ENCODE data around the gene MYOZ2. TPM values are rescaled to one million over a fixed set of nuclear protein-coding genes. Genes with fewer than 3 reads are reported as not detected.
A peak's percentile ranks its signal among the peaks of the same experiment; 100 is the strongest.

Gene MYOZ2
- total and polyA plus RNA-seq, 2 of the 4 experiments (the other 2 are of a cell fraction), result 0.17 to 0.18 TPM

- peak; percentile 80 for ATAC-seq (ENCODE audit: low read depth)
- DNase-seq, result peak; percentile 62
- peak overlapping the region; percentile 86; the same call in 1 of the 2 replicates for H3K18ac ChIP-seq (ENCODE audit: low read depth, low read length)
- in situ Hi-C loops (cut with MboI; ENCODE audit: low sequenced_read_pairs), result no loop called here
- CTCF ChIA-PET, result no interaction called here
- peaks cover 4% of the 10 kb centered on the region; the same call in 1 of the 2 replicates for H3K4me1 ChIP-seq (ENCODE audit: control insufficient read depth, insufficient read depth, low read length)
- peak overlapping the region; percentile 78 for H2BK120ac ChIP-seq (ENCODE audit: low read depth, low read length)
- H3K9ac ChIP-seq (ENCODE audit: low read depth, low read length), result no peak overlapping the region
- BruUV-seq (replicated peaks), result no TSS peak
- peak overlapping the region; percentile 71 for H3K14ac ChIP-seq (replicated peaks; ENCODE audit: low read depth, low read length)
- peak overlapping the region; percentile 73 for H2BK20ac ChIP-seq (ENCODE audit: low read depth, low read length)
- POLR2A ChIA-PET (ENCODE audit: unreplicated experiment), result no interaction called here
- peak overlapping the region; percentile 68 for H4K91ac ChIP-seq (ENCODE audit: insufficient read depth, low read depth, low read length)
- 71% methylated on average over 1 of the region's 5 CpGs; no CpG with 5 or more reads in 1 of the 2 experiments for WGBS, 2 experiments (ENCODE audit: extremely low coverage in 2 of 2, insufficient read length in 1 of 2)
- TF ChIP-seq MXI1 (IDR thresholded peaks at IDR 0.05; ENCODE audit: borderline replicate concordance, low read depth, low read length) (no peak), POLR2A (IDR thresholded peaks at IDR 0.05; ENCODE audit: low read depth, low read length) (no peak), CEBPB (IDR thresholded peaks at IDR 0.05; ENCODE audit: low read depth, low read length) (no peak), MAZ (IDR thresholded peaks at IDR 0.05; ENCODE audit: borderline replicate concordance, low read depth, low read length) (no peak)
- no peaks in the 10 kb centered on the region for H4K20me1 ChIP-seq (ENCODE audit: insufficient read depth, low read length)
- no peak overlapping the region for H3K56ac ChIP-seq (ENCODE audit: extremely low read depth, insufficient read depth, low read length)
- intact Hi-C loops (cut with micrococcal nuclease), result no loop called here
- no peak overlapping the region; the same call in 1 of the 2 replicates for H3K23ac ChIP-seq (ENCODE audit: low read depth, low read length)
- dilution Hi-C loops (cut with HindIII; ENCODE audit: low sequenced_read_pairs, unreplicated experiment), result no loop called here
- H2BK5ac ChIP-seq (ENCODE audit: low read depth, low read length, poor library complexity, severe bottlenecking), result peak overlapping the region; percentile 66
- H3K9me1 ChIP-seq (ENCODE audit: insufficient read depth, low read length), result no peaks in the 10 kb centered on the region
- peak overlapping the region; percentile 87; the same call in 2 of the 3 replicates for H2BK15ac ChIP-seq (ENCODE audit: low read depth, low read length)
- H4K5ac ChIP-seq (ENCODE audit: low read depth, low read length), result peak overlapping the region; percentile 45; the same call in 1 of the 2 replicates
- no peaks in the 10 kb centered on the region for H3K9me3 ChIP-seq (ENCODE audit: control insufficient read depth, insufficient read depth, low read length)
- peak overlapping the region; percentile 40 for H2AFZ ChIP-seq (replicated peaks; ENCODE audit: low read length, poor library complexity)
- H3K4me3 ChIP-seq (ENCODE audit: insufficient read depth, low read depth, low read length), result no peak overlapping the region
- H3K4me2 ChIP-seq (ENCODE audit: low read depth, low read length), result no peak overlapping the region
- peak overlapping the region; percentile 54 for H2AK5ac ChIP-seq (ENCODE audit: low read depth, low read length)
- no peak overlapping the region for H2AK9ac ChIP-seq (replicated peaks; ENCODE audit: low read depth, low read length, poor library complexity)
- H3K27ac ChIP-seq (ENCODE audit: insufficient read depth, low read length), result no peak overlapping the region
- no peaks in the 10 kb centered on the region for H3K27me3 ChIP-seq (ENCODE audit: control insufficient read depth, insufficient read depth, low read length)
- no peaks in the 10 kb centered on the region for H3K36me3 ChIP-seq (ENCODE audit: control insufficient read depth, insufficient read depth, low read length)
- peak overlapping the region; percentile 42 for H3K4ac ChIP-seq (ENCODE audit: low read depth, low read length)
- H4K8ac ChIP-seq (ENCODE audit: low read depth in 2 of 2, low read length in 2 of 2), result peak overlapping the region; percentile 38 to 72; a peak in 3 of 4 replicates
- H3K79me1 ChIP-seq (ENCODE audit: low read depth in 1 of 2, low read length in 2 of 2), result no peaks in the 10 kb centered on the region
Measured at GRCh38 chr4:119093042-119093827, 42.4 kb upstream of the MYOZ2 start.
